ENCODE data around the gene HMGCLL1.

HMGCLL1 gene

GRCh38 chr6:55438203-55438602 lies 140.8 kb downstream of the HMGCLL1 start:
- DNase-seq (ENCODE audit: insufficient read length) = no peak

GRCh38 chr6:55437141-55437540 lies 141.9 kb downstream of the HMGCLL1 start:
- DNase-seq (ENCODE audit: insufficient read length) = no peak
- TF ChIP-seq POLR2AphosphoS5 (IDR thresholded peaks at IDR 0.05; ENCODE audit: low read depth, low read length) = no peak
- TF ChIP-seq TAF1 (IDR thresholded peaks at IDR 0.05; ENCODE audit: borderline replicate concordance, low read depth, low read length) = no peak
- no peak for TF ChIP-seq POLR2A (IDR thresholded peaks at IDR 0.05; ENCODE audit: low read depth, low read length)
- FAIRE-seq = no peak

More at GRCh38 chr6:55438203-55438602, 140.8 kb downstream of the HMGCLL1 start:
- no peak for FAIRE-seq
- no peak for TF ChIP-seq TAF1 (IDR thresholded peaks at IDR 0.05; ENCODE audit: borderline replicate concordance, low read depth, low read length)
- TF ChIP-seq POLR2AphosphoS5 (IDR thresholded peaks at IDR 0.05; ENCODE audit: low read depth, low read length) = no peak
- TF ChIP-seq POLR2A (IDR thresholded peaks at IDR 0.05; ENCODE audit: low read depth, low read length) = no peak

- DNase-seq (ENCODE audit: insufficient read length) (no peak), FAIRE-seq (no peak)
- TF ChIP-seq TAF1 (IDR thresholded peaks at IDR 0.05; ENCODE audit: borderline replicate concordance, low read depth, low read length) (no peak), POLR2A (IDR thresholded peaks at IDR 0.05; ENCODE audit: low read depth, low read length) (no peak), POLR2AphosphoS5 (IDR thresholded peaks at IDR 0.05; ENCODE audit: low read depth, low read length) (no peak)
These were observed 145.4 kb downstream of the HMGCLL1 start for GRCh38 chr6:55433446-55434130.

GRCh38 chr6:55423933-55424332 lies 155.1 kb downstream of the HMGCLL1 start:
- TF ChIP-seq TAF1 (IDR thresholded peaks at IDR 0.05; ENCODE audit: borderline replicate concordance, low read depth, low read length) = no peak
- no peak for TF ChIP-seq POLR2AphosphoS5 (IDR thresholded peaks at IDR 0.05; ENCODE audit: low read depth, low read length)
- no peak for TF ChIP-seq POLR2A (IDR thresholded peaks at IDR 0.05; ENCODE audit: low read depth, low read length)
- no peak for FAIRE-seq

GRCh38 chr6:55410674-55411073 lies 168.3 kb downstream of the HMGCLL1 start:
- no peak for FAIRE-seq
- DNase-seq (ENCODE audit: insufficient read length) = no peak
- TF ChIP-seq POLR2AphosphoS5 (IDR thresholded peaks at IDR 0.05; ENCODE audit: low read depth, low read length) (no peak), POLR2A (IDR thresholded peaks at IDR 0.05; ENCODE audit: low read depth, low read length) (no peak), TAF1 (IDR thresholded peaks at IDR 0.05; ENCODE audit: borderline replicate concordance, low read depth, low read length) (no peak)

More at GRCh38 chr6:55423933-55424332, 155.1 kb downstream of the HMGCLL1 start:
- DNase-seq (ENCODE audit: insufficient read length) = no peak

- no peak for TF ChIP-seq POLR2AphosphoS5 (IDR thresholded peaks at IDR 0.05; ENCODE audit: low read depth, low read length)
- TF ChIP-seq POLR2A (IDR thresholded peaks at IDR 0.05; ENCODE audit: low read depth, low read length) = no peak
- TF ChIP-seq TAF1 (IDR thresholded peaks at IDR 0.05; ENCODE audit: borderline replicate concordance, low read depth, low read length) = no peak
- no peak for DNase-seq (ENCODE audit: insufficient read length)
- no peak for FAIRE-seq
These were observed 173.3 kb downstream of the HMGCLL1 start for GRCh38 chr6:55405474-55406235.

GRCh38 chr6:55399351-55399750 lies 179.6 kb downstream of the HMGCLL1 start:
- TF ChIP-seq POLR2A (IDR thresholded peaks at IDR 0.05; ENCODE audit: low read depth, low read length) (no peak), TAF1 (IDR thresholded peaks at IDR 0.05; ENCODE audit: borderline replicate concordance, low read depth, low read length) (no peak), POLR2AphosphoS5 (IDR thresholded peaks at IDR 0.05; ENCODE audit: low read depth, low read length) (no peak)
- no peak for FAIRE-seq
- no peak for DNase-seq (ENCODE audit: insufficient read length)

GRCh38 chr6:55397986-55398385 lies 181.0 kb downstream of the HMGCLL1 start:
- FAIRE-seq = no peak
- no peak for DNase-seq (ENCODE audit: insufficient read length)
- TF ChIP-seq POLR2AphosphoS5 (IDR thresholded peaks at IDR 0.05; ENCODE audit: low read depth, low read length) = no peak
- no peak for TF ChIP-seq TAF1 (IDR thresholded peaks at IDR 0.05; ENCODE audit: borderline replicate concordance, low read depth, low read length)
- TF ChIP-seq POLR2A (IDR thresholded peaks at IDR 0.05; ENCODE audit: low read depth, low read length) = no peak

GRCh38 chr6:55395871-55396270 lies 183.1 kb downstream of the HMGCLL1 start:
- no peak for FAIRE-seq
- TF ChIP-seq POLR2A (IDR thresholded peaks at IDR 0.05; ENCODE audit: low read depth, low read length) (no peak), POLR2AphosphoS5 (IDR thresholded peaks at IDR 0.05; ENCODE audit: low read depth, low read length) (no peak), TAF1 (IDR thresholded peaks at IDR 0.05; ENCODE audit: borderline replicate concordance, low read depth, low read length) (no peak)
- no peak for DNase-seq (ENCODE audit: insufficient read length)

GRCh38 chr6:55388211-55388610 lies 190.8 kb downstream of the HMGCLL1 start:
- no peak for FAIRE-seq
- DNase-seq (ENCODE audit: insufficient read length) = no peak
- no peak for TF ChIP-seq POLR2AphosphoS5 (IDR thresholded peaks at IDR 0.05; ENCODE audit: low read depth, low read length)
- no peak for TF ChIP-seq POLR2A (IDR thresholded peaks at IDR 0.05; ENCODE audit: low read depth, low read length)
- TF ChIP-seq TAF1 (IDR thresholded peaks at IDR 0.05; ENCODE audit: borderline replicate concordance, low read depth, low read length) = no peak
